ENCODE data around the gene CIDEA.

CIDEA gene

DNA sequence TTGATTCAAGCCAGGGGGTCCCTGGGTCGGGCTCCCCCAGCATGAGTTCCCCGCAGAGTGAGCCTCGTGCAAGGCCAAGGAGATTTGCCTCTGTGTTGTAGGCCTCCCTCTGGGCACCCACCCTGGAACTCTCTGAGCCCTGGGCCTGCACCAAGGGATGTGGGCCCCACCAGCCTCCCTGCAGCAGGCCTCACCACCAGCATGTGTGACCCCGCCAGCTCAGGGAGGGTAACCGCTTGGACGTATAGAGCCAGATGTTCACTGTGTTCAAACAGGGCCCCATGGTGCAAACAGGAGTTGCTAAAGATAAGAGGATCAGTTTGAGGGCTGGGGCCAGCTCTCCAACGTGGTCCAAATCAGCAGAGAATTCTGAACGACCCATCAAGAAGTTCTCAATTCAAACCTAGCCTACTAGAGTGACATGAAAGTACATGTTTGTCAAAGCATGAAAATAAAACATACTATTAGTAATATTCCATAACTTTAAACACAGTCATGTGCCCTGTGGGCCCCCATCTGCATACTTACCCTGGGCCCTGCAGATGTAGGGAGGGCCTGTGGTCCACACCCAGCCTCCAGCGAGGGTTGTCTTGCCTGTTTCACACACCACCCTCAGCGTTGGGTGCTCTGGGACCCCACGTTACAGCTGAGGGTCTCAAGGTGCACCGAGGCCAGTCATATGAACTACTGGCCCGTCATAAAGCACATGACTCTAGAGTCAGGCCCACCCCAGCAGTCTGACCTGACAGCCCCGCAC is 48.4 kb downstream of the CIDEA start:
- DNase-seq, result no peak

DNA sequence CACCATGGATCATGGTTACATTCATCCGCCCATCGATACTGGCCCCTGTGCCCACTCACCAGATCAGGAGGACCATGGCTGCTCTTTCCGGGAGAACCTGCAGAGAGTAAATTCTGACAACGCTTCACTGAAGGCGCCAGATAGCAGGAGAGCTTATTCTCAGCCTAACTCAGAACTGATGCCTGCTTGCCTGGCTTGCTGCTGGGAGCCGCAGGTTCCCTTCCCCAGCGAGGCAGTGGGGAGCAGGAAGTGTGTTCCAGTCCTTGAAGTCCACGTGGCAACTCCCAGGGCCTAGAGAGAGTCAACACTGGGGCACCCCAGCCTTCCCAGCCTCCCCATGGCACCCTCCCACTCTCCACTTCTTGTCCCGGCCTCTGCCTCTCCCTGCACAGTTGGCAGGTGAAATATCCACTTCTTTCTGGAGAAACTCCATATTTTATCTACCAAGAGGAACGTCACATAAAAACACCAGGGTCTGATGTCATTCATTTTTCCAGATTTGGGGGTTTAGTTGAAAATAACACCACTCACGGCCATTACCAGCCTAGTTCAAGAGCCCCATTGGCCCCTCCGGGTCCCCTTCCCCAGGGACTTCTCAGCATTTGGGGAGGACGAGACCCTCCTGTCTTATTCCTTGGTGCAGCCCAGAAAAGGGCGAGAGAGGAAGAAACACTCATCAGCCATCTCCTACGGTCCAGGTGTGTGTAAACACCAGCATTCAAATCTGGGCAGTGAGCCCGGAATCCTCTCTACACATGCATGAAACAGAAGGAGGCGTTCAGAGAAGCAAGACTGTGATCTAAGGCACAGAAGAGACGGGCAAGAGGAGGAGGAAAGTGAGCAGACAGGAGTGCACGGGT is 50.4 kb downstream of the CIDEA start:
- no peak for DNase-seq

DNA sequence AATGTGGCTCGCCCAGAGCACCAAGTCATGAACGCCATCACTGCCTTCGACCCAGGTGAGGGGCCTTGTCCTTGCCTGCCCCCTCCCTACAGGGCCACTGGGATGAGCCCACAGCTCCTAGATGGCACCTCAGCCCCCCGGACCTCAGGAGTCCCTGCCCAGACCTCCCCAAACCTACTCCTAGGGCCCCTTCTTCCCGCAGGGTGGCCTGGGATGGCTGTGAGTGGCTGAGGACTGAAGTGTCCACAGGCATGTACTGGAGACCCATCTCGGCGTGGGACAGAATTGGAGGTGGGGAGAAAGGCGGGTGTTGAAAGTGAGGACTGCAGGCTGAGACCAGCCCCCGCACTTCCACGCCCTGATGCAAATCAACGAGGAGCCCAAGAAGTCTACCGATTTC is 51.0 kb downstream of the CIDEA start:
- no peak for DNase-seq

GRCh38 chr18:12305930-12306629 is 51.9 kb downstream of the CIDEA start:
- DNase-seq, result no peak

DNA sequence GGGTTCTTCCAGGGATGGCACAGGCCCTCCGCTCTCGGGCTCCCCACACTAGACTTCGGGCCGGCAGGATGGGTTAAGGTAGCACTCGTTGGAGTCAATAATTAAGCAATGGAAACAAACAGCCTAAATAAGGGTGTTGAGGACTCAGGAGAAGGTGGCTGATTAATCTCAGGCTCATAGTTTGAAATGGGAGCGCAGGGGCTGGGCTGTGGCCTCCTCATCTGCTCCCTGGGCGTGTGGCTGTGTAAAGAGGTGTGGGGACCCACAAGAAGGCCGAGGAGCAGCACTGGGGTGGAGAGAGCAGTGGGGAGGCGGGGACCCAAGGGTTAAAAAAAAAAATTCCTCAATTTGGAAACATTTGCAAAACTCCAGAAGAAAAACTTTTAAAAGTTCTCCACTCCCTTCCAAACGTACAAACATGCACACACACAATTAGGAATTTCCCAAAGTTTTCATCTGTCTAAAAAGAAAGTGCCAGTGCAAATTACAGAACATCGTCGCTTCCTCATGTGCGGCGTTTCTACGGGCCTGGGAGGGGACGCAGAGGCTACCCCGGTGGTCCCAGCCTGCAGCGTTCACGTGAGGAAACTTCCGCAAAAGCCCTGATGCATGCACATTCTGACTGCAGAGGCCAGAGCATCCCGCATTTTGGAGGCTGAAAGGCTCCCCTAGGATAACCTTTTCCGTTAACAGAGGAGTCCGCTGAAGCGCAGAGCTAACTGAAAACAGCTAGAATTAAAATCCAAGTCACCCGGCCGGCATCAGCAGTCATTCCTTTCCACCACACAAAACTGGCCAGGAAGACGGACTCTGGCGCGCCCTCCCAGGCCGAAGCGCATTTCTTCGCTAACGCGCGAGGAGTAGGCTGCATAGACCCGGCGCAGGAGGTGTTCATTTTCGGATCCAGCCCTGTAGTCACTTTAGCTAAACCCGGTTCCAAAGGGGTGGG is 52.9 kb downstream of the CIDEA start:
- no peak for DNase-seq

- peak; percentile 21 for DNase-seq
Measured at GRCh38 chr18:12307701-12308385, 53.7 kb downstream of the CIDEA start, which contains the start of gene TUBB6. Gene TUBB6 (plus strand): TSS chr18:12308241. CDS start chr18:12308293, 52 bp downstream.

DNA sequence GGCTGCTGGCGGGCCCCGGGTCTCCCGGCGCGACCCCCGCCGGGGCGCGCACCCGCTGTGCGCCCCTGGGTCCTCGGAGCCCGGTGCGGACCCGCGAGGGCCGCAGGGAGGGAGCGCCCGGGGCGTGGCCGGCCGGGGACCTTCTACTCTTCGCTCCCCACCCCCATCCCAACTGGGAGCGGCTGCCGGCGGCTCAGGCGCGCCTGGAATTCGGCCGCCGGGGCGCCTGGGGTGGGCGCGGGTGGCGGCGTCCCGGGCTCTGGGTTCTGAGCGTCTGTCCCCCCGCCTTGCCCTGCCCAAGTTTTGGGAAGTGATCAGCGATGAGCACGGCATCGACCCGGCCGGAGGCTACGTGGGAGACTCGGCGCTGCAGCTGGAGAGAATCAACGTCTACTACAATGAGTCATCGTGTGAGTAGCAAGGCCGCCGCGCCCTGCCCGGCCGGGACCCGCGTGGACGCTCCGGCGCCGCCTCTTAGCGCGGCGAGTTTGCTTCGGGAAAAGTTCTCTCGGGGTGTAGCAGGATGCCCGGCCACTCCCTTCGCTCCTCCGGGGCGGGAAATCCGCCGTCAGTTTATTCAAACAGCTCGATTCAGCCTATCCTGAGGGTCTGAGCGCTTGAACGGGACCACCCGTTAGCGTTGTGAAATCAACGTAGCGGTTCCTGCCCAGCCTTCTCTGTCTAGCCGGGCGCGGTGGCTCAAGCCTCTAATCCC is 54.4 kb downstream of the CIDEA start:
- DNase-seq, result no peak

GRCh38 chr18:12309683-12310198 is 55.6 kb downstream of the CIDEA start:
- no peak for DNase-seq

DNA sequence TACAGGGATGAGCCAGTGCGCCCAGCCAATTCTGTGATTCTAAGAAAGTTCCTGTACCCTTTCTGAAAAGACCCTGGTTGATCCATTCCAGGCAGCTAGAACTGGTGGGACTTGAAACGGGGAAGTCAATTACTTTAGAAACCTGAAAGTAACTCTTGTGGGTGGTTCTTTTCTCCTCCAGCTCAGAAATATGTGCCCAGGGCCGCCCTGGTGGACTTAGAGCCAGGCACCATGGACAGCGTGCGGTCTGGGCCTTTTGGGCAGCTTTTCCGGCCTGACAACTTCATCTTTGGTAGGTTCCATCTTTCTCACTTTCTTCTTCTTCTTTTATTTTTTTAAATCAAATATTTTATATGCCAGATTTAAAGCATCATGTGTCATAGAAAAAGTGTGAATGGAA is 56.6 kb downstream of the CIDEA start:
- DNase-seq, result no peak

GRCh38 chr18:12312976-12313375 is 58.8 kb downstream of the CIDEA start:
- DNase-seq, result no peak

DNA sequence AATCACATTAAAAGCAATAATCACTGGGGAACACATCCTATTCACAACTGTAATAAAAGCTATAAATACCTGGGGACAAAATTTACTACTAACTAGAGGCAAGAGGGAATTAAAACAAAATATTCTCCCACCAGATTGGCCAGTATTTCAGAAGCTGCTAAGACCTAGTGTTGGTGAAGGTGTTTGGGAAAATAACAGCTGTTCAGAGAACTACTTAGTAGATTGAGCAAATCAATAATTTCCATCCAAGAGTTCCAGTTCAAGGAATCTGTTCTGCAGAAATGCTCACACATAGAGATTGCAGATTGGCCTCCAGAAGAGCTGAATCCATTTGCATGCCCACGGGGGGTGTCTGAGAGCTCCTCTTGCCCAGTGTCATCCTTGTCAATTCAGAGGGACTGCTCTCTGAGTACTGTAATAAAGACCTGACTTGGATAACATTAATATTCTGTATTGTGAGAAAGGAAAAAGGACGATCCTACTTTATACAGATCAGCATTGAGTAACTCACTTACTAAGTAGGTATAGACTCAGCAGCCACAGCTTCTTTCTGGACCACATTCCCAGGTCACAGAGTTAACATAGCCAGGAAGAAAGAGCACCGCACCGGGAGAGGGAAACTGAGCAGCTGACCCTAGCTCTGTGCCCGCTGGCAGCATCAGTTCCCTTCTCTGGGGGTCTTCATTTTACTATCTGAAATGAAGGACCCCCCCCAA is 59.5 kb downstream of the CIDEA start:
- DNase-seq, result no peak

DNA sequence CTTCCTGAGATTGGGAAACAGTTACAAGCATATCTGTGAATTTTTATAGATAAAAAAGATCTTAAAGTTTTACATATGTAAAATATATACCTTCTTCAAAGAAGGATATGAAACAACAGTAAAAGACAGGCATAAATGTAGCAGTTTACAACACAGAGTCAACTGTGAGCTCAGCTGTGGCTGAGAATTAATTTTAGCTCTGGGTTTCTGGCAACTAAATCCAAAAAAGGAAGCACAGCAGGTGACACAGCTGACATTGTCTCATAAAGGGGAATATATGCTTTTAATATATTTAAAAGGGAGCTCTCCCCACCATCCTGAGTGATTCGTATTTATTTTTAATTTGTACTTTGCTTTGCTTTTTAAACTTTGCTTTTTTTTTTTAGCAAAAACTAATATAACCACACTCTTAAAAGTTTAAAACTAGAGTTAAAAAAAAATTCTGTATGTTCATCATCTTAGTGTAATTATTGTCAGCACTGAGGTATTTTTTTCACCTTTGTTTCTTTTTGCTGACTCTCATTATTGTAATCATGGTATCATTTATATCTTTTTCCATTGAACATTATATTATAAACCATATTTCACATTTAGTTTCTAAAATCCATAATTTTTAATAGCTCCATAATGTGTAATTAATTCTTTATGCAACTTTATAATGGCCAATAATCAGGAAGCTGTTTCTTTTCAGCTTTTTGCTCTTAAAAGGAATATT is 60.6 kb downstream of the CIDEA start:
- DNase-seq, result no peak

DNA sequence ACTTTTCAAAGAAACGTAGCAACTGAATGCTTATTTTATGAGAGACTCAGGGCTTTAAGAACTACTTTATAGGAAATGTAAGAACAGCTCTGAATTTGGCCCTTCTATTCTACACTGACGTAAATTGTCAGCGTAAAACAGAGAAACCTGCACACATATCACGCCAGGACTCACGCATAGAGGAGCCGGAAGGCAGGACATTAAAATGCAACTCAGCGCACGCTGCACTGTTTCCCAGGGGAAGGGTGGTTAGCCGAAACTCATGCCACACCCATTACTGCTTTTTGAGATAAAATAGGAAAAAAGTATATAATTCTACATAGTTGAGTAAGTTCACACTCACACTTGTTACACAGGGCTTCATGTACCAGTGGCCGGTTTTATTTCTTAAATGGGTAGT is 61.3 kb downstream of the CIDEA start:
- no peak for DNase-seq

- no peak for DNase-seq
Measured at GRCh38 chr18:12315911-12316310, 61.8 kb downstream of the CIDEA start.

GRCh38 chr18:12317664-12318333 is 63.6 kb downstream of the CIDEA start:
- no peak for DNase-seq

- DNase-seq, result no peak
Measured at GRCh38 chr18:12318334-12318697, 64.2 kb downstream of the CIDEA start.

GRCh38 chr18:12318857-12319256 is 64.7 kb downstream of the CIDEA start:
- no peak for DNase-seq

DNA sequence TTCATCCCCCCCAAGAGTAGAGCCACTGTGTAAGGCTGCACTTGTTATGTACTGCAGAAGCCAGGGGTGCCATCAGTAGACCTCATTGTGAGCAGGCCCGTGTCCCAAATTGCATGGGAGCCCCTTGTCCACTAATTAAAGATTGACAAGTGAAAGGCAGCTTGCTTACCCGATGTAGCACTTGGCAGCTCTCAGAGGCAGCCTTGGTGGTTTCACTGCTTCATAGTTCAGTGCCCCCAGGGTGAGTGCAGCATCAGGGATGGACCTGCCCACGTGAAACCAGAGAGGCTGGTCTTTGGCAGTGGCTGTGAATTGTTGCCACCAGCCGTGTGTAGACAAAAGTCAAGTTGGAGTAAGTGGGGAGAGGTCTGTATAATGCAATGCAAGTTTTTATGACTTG is 67.2 kb downstream of the CIDEA start:
- DNase-seq, result no peak
